Measurements from ENCODE around the gene COL27A1.

The COL27A1 gene

DNA sequence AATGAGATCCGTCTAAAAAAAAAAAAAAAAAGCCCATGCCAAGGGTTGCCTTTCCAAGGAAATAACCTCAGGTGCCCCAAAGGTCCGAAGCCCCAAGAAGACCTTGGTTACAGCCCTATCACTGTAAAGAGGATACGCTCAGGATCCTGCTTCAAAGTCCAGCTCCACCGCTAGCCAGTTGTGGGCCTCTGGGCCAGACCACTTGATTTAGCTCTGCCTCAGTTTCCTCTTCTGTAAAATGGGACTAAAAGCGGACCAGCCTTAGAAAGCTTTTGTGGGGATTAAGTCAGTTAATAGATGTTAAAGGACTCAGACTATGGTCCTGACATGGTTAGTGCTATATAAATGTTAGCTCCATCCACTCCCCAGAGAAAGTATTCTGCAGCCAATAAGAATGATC, 118.9 kb downstream of the COL27A1 start:
- DNase-seq (ENCODE audit: low read depth, low spot score) = no peak
- no peak for TF ChIP-seq CTCF (IDR thresholded peaks at IDR 0.05; ENCODE audit: insufficient read depth, low read length, missing control alignments)
- POLR2A ChIA-PET = no interaction called here
- CTCF ChIA-PET = interaction anchor here (0.6 to 9.4 kb wide), 10 partner anchors 9 to 192 kb away, joined by 3 to 90 read pairs (median 6); partner anchors contain the start of gene COL27A1
- H3K4me3 ChIP-seq (ENCODE audit: low read depth, low read length) = no peak overlapping the region

DNA sequence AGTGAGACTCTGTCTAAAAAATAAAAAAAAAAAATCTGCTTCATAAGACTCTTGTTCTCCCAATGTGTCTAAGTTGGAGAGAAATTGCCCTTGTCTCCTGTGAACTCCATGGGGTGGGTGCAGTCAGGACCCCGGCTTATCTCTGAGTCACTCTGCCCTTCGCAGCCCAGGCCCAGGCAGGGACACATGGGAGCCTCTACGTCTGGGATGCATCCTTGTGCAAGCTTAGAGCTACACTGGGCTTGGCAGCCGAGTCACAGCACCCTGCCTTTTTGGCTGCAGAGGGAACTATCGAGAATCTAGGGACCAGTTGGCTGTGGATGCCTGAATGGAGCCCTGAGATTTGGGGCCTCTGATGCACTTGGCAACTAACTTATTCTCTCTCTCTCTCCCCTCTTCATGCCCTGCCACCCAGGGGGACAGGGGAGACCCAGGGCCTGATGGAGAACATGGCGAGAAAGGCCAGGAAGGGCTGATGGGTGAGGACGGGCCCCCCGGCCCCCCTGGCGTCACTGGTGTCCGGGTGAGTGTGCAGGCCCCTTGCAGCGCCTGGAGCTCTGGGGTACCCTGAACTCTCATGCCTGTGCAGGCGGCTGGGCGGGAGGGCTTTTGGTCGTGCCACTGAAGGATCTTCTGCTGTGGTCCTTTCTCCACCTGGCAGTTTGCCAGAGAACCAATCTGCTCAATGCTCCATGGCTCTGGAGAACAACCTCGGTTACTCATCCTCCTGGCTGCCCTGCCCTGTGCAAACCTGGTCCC, 120.1 kb downstream of the COL27A1 start:
- no peak overlapping the region for H3K4me3 ChIP-seq (ENCODE audit: low read depth, low read length)
- no peak for DNase-seq (ENCODE audit: low read depth, low spot score)
- CTCF ChIA-PET = interaction anchor here (0.8 to 9.4 kb wide), 9 partner anchors 10 to 193 kb away, joined by 3 to 90 read pairs (median 9); partner anchors contain the start of gene COL27A1
- POLR2A ChIA-PET = no interaction called here
- no peak for TF ChIP-seq CTCF (IDR thresholded peaks at IDR 0.05; ENCODE audit: insufficient read depth, low read length, missing control alignments)

DNA sequence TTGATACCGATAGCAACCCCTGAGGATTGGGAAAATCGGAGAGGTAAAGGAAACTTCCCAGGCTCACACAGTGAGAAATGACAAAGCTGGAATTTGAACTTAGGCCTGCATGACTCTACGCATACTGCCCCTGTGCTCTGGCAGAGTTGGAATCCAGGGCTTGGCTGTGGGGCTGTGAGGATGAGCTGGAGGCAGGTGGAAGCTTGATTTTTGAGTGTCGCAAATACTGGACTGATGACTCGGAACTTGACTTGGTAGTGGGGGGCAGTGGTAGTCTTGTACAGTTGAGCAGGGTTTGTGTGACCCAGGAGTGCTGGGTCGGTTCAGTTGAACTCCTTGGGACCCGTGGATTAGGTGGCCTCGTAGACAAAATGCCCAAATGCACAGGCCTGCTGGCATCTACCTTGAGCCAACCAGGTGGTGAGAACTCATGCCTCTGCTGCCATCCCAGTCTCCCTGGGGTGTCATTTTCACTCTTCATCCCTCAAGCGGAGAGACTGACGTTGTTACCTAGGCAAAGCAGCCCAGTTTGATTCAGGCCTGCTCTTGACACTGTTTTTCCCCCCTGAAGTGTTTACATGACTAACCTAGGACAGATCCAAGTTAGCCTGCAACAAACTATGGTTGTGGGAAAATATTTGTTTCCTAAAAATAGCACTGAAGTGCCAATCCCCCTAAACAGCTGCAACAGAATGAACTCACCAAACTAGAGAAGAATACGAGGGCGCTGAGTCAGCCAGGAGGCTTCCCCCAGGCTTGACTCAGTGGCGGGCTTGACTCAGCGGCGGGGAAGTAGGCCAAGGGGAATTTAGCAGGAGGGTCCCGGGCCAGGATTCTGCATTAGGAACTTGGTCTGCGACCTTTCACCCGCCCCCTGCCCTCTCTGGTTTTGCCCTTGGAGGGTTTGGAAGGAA, 121.8 kb downstream of the COL27A1 start:
- no peak overlapping the region for H3K4me3 ChIP-seq (ENCODE audit: low read depth, low read length)
- peak; percentile 91 for DNase-seq (ENCODE audit: low read depth, low spot score)
- POLR2A ChIA-PET = interaction anchor here (0.7 kb wide), 1 partner anchor 51 kb away, joined by 4 read pairs; no protein-coding TSS in a partner anchor
- no peak for TF ChIP-seq CTCF (IDR thresholded peaks at IDR 0.05; ENCODE audit: insufficient read depth, low read length, missing control alignments)
- CTCF ChIA-PET = interaction anchor here (1.3 to 3.1 kb wide), 4 partner anchors 14 to 194 kb away, joined by 5 to 9 read pairs (median 6); partner anchors contain the start of gene COL27A1

DNA sequence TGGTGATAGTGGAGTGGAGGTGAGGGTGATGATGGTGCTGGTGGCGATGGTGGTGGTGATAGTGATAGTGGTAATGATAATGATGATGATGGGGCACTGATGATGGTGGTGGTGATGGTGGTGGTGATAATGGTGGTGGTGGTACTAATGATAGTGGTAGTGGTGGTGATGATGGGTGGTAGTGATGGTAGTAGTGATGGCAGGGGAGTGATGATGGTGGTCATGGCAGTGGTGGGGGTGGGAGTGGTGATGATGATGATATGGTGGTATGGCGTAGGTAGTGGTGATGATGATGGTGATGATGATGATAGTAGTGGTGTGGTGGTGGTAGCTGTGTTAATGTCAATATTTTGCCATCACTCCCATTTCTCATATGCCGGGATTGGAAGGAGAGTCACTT, 123.0 kb downstream of the COL27A1 start:
- TF ChIP-seq CTCF (IDR thresholded peaks at IDR 0.05; ENCODE audit: insufficient read depth, low read length, missing control alignments) = no peak
- H3K4me3 ChIP-seq (ENCODE audit: low read depth, low read length) = no peak overlapping the region
- CTCF ChIA-PET = interaction anchor here (2.5 to 5.0 kb wide), 3 partner anchors 13 to 170 kb away, joined by 7 to 50 read pairs (median 21); partner anchors contain the start of gene COL27A1

GRCh38 chr9:114278881-114279570, 123.7 kb downstream of the COL27A1 start:
- no peak overlapping the region for H3K4me3 ChIP-seq (ENCODE audit: low read depth, low read length)
- ChIA-PET CTCF (interaction anchor here (1.1 to 5.0 kb wide), 6 partner anchors 9 to 171 kb away, joined by 3 to 50 read pairs (median 14); partner anchors contain the start of gene COL27A1), POLR2A (no interaction called here)
- peak; percentile 64 for DNase-seq (ENCODE audit: low read depth, low spot score)
- TF ChIP-seq CTCF (IDR thresholded peaks at IDR 0.05; ENCODE audit: insufficient read depth, low read length, missing control alignments) = no peak

More for the DNA sequence above, 123.0 kb downstream of the COL27A1 start:
- DNase-seq (ENCODE audit: low read depth, low spot score) = no peak
- POLR2A ChIA-PET = no interaction called here
